IPS DF 19.7 (cell line): ENCODE data around the gene FILIP1.

ENCODE experiments used
- DNase-seq: peaks from one replicate; pipeline ENCODE4 v3.0.0-alpha.2; 2013; ENCODE audit warnings: low read depth, low spot score

FILIP1 gene

DNA sequence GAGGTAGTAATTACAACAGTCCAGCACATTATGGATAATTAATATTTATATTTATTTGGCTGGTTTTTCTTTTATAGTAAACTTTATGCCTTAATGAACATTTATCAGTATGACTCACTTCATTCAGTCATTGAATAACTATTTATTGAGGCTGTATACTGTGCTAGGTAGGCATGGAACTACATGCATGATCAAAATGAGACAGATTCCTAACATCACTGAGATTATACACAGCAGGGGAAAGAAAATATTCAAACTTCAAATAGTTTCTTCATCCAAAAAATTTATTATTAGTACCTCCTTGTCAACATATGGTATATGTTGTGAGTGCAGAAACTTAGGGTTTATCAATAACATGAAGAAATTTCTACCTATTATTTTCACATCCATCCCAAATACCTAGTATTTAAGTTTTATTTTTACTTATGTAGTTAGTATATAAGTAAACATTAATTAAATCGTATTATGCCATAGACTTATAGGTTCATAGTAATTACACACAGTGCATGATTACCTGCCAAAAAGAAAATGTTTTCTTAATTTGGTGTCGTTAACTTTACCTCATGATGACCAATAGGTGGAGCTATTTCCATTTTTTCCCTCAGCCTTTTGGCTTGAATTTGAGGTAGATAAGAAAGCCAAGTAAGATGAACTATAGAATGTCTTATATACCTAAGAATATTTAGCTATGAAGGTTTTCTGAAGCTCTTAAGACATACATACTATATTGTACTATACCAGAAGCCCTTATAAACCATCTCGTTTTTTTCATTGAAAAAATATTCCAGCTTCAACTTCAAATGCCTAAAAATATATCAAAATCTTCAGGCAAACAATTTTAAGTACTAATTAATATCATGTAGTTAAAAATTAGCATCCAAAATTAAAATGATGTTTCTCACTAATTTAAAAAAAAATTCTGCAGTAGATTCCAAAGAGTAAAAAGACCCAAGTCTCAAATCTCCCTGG, 196.5 kb downstream of the FILIP1 start:
- peak; percentile 52 for DNase-seq

GRCh38 chr6:75292555-75292954, 201.0 kb downstream of the FILIP1 start:
- no peak for DNase-seq

GRCh38 chr6:75291744-75292143, 201.9 kb downstream of the FILIP1 start:
- no peak for DNase-seq

GRCh38 chr6:75291331-75291730, 202.3 kb downstream of the FILIP1 start:
- no peak for DNase-seq

DNA sequence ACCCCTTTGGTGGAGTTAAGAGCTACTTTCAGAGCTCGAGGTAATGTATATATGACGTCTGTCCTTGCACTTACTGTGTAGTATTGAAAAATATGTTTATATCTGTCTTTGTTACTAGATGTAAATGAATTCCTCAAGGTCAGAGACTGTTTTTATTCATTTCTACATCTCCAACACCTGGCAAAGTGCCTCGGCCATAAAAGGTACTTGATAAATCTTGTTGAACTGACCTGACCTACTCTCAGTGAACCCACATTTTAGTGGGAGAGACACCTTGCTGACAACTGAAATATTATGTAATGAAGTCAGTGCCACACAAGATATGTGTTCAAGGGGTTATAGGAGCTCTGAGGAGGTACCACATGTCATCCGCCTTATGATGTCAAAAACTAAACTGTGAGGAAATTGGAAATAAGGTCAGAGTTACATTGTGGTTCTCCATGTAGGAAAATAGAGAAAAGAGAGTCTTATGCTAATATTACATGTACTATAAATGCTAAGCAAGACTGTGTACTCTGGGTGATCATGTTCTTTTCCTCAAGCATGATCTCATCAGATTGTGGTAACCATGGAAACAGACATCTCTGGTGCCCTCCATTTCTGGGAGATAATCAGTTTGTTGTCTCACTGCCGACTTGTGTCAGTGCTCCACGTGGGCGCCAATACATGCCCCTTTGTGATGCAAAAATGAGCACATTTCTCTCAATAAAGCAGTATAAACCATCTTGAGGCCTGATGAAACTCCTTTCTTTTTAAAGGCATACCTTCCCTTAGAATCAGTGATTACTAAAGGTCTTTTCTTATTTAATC, 203.3 kb downstream of the FILIP1 start:
- no peak for DNase-seq

- no peak for DNase-seq
Measured at GRCh38 chr6:75288023-75288422, 205.6 kb downstream of the FILIP1 start.

- DNase-seq, result no peak
Measured at GRCh38 chr6:75287424-75287823, 206.2 kb downstream of the FILIP1 start.

DNA sequence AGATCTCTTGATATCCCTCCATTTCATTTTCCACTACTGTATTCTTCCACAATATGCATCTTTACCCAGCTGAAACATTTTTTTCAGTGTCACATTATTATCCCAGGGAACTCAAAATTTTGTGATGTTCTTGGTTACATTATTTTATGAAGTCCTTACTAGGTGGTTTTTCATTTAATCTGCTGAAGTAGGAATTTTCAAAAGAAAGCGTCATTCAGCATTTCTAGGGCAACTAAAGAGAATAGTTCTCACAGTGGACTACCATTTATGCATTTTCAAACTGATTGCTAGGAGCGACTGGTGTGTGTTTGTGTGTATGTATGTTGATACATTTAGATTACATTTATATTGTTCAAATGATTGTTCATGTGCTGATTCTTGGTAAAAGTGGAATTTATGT, 206.6 kb downstream of the FILIP1 start:
- DNase-seq, result no peak

DNA sequence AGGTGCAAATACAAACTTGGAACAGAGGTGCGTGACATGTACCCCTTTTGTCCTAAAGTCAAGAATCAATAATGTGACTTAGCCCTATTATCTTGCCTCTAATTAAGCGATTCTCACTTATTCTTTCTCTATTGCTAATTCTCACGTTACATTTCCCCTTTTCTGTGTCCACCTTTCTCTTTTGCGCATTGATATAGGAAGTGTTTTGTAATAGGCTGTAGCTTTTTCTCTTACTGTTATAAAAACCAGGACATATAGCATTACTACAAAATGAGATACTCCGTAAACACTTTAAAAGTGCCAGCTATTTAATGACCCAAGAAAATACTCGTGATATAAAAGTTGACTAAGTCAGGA, 208.3 kb downstream of the FILIP1 start:
- no peak for DNase-seq

DNA sequence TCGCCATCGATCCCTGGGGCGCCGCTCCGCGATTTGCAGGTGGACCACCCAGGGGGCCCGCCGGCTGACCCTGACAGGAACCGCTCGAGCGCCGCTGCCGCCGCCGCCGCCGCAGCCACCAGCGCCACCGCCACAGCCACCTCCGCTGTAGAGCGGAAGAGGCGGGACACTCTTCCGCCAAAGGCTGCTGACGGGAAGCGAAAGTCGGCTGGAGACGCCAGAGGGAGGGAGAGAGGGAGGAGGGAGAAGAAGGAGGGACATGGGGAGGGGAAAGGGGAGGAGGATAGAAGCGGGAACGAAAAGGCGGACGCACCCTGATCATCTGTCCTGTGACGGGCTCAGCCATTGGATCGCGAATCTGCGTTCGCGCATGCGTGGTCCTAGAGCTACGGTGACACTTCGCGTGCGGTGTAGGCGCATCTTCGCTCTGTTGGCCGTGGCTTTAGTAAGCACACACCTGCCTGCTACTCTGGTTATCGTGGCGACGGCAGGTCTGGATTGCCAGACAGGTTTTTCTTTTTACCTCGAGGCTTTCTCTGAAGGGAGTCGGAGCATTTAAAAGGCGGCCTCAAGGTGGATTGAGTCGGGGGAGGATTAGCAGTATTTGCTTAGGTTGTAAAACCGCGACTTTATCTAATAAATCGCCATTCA, 208.8 kb downstream of the FILIP1 start, which contains the start of gene TMEM30A:
TSS of gene TMEM30A (minus strand) at position 161 of the 651 bp plus-strand sequence. CDS start at position 7, 154 bp downstream.
- peak; percentile 97 for DNase-seq

GRCh38 chr6:75283907-75284631, 209.5 kb downstream of the FILIP1 start:
- DNase-seq, result no peak

DNA sequence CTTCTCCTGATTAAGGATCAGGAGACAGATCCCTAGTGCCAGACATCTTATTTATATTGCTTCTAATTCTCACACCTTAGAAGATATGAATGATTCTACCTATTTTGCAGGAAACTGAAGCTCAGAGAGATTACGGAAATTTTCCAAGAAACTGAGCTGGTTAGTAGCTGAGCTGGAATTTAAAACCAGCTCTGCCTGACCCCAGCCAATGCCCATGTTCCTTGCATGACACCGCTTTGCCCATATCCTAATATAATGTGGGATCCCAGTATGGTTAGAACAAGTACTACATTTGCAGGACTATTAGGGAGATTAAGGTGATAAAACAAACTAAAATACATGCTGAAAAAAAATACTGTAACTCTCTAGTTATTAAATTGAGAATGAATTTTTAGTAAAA, 210.9 kb downstream of the FILIP1 start:
- DNase-seq, result no peak

DNA sequence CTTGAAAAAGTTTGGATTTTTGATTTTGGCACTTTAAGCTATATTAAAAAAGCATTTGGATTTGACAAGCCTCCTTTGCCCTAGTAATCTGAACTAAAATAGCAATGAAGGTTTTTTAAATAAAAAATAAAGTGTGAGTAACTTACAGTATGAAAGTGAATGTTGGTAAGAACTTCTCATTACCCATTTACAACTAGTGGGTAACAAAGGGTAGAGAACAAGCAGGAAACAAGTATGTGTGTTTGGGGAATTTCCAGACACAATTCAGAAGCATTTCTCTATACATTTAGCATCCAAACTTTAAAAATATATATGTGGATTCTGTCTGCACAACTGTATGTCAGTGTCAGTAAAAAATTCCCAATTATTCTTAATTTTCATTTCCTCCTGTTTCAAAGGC, 211.9 kb downstream of the FILIP1 start:
- no peak for DNase-seq

DNA sequence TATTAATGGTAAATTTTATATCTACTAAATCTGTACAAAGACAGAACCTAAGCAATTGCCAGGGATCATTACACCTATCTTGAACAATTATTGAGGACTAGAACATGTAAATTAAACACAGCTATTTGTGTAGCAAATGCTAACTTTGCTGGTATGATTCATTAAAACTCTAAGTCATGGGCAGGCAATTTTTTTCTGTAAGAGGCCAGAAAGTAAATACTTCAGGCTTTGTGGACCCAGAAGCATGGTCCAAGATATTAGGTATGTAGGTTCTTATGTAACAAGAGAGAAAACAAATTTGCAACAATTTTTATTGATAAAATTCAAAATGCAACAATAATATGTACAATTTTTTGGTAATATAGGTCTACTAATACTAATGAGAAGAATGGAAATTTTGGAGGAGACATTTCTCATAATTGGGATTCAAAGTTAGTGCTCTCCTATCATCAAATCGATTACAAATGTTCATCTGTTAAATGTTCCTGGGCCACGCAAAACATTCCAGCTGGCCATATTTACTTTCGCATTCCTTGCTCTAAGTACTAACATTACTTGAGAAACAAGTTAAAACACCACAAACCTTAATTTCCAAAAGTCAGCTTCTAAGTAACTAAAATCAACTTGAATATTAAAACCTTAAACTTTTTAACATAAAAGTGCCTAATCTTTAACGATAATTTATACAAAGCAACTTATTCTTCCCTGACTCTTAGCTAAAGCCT, 213.3 kb downstream of the FILIP1 start:
- DNase-seq, result no peak

DNA sequence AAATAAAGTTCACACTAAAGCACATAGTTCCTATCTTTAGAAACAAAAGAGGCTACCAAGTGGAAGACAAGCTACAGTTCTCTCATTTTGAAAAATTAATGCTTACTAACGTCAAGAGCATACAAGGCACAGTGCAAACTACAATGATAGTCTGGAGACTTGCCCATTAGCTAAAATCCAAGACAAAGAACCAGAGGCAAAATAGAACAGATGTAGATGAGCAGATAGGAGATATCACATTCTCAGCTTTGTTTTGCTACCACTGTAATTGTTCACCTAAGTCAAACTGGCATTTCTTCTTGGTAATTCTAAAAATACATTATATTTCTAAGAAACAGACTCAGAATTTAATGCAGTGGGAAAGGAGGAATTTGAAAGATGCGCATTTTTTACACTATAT, 214.2 kb downstream of the FILIP1 start:
- DNase-seq, result no peak

DNA sequence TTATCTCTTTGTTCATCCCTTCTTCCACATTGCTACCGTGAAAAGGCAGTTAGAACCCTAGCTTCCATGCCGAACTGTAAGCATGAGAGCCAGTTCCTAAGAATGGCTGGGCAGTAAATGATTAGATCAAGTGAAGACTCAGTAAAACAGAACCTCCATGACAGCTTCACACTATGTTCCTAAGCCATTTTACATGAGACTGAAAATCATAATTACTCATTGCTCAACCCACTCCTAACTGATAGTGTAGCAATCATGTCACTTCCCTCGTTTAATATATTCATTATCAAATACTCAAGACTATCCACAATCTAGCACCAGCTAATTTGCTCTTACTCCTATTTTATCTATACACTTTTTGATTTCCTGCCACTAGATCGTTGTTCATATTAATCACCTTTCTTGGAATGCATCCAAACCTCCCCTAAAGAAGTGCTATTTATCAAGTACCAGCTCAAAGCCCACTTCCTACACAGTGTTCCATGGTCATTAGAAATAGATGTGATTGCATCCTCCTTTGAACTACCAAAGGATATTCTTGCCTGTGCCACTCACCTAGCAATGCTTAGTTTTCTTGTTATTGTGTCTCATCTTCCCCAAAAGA, 215.0 kb downstream of the FILIP1 start:
- DNase-seq, result no peak

DNA sequence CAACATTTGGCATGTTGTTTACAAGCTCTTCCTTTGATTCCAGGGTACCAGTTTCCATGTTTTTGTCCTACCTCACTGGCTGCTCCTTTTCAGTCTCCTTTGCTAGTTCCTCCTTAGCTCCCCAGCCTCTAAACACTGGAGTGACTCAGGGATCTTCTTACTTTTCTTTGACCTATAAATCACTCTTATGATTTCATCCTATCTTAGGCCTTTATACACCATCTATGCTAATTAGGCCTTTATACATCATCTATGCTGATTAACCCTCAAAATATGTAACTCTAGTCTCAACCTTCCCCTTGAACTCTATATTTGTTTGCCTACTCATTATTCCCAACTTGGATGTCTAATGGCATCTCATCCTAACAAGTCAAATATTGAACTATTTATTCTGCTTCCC, 218.5 kb downstream of the FILIP1 start:
- DNase-seq, result no peak

DNA sequence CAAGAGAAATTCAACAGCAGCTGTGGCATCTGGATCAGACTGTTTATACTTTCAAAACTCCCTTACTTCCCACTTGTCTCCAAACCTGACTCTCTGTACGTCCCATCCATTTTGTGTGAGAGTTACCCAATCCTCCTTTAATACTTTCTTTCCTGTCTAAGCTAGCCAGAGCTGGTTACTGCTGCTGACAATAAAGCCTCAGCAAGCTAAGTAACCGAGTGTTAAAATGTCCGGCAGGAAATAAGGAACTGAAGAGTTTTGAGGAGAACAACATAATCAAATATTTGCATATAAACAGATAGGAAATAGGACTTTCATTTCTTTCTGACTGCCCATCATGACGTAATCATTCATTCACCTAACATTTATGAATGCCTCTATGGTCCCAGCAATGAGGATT, 220.6 kb downstream of the FILIP1 start:
- no peak for DNase-seq

DNA sequence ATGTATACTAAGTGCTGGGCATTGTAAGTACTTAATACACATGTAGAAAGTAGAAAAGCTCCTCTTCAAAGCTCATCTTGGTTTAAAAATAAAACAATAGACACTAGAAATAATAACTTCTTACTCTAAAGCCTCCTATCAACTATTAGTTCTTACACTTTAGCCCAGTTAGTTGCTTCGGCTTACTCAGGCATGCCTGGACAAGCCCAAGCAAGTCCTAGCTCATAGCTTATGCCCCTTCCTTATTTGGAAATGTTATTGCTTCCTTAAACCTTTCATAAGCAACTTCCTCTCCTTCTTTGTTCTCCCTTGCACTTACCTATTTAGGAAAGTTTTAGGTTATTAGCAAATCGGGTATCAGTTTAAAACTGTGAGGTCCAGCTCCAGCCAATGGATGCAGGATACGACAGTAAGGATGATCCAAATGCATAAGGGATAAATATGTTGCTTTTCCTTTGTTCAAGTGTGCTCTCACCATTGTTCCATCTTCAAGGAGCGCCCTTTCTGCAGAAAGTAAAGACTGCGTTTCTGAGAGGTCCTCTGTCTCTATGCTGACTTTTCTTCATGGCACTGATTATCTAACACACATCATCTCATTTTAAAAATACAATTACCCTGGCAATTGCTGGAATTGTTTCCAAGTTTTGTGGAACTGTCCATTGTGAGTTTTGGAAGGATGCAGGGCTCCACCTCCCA, 221.3 kb downstream of the FILIP1 start:
- no peak for DNase-seq

DNA sequence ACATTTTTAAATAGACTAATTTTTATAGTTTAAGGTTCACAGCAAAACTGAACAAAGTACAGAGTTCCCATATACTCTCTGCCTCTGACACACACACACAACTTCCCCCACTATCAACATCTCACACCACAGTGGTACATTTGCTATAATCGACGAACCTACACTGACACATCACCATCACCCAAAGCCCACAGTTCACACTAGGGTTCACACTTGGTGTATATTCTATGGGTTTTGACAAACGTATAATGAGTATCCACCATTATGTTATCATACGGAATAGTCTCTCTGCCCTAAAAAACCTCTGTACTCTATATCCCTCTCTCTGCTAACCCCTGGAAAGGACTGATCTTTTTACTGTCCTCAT, 224.6 kb downstream of the FILIP1 start:
- DNase-seq, result no peak
